ENCODE data around the gene ALG8.
A peak's percentile ranks its signal among the peaks of the same experiment; 100 is the strongest.
"Not testable (repeated sequence)": the region's sequence is repeated elsewhere in the genome, so short reads cannot be mapped to it uniquely, and the experiment has no call there.

Gene ALG8

DNA sequence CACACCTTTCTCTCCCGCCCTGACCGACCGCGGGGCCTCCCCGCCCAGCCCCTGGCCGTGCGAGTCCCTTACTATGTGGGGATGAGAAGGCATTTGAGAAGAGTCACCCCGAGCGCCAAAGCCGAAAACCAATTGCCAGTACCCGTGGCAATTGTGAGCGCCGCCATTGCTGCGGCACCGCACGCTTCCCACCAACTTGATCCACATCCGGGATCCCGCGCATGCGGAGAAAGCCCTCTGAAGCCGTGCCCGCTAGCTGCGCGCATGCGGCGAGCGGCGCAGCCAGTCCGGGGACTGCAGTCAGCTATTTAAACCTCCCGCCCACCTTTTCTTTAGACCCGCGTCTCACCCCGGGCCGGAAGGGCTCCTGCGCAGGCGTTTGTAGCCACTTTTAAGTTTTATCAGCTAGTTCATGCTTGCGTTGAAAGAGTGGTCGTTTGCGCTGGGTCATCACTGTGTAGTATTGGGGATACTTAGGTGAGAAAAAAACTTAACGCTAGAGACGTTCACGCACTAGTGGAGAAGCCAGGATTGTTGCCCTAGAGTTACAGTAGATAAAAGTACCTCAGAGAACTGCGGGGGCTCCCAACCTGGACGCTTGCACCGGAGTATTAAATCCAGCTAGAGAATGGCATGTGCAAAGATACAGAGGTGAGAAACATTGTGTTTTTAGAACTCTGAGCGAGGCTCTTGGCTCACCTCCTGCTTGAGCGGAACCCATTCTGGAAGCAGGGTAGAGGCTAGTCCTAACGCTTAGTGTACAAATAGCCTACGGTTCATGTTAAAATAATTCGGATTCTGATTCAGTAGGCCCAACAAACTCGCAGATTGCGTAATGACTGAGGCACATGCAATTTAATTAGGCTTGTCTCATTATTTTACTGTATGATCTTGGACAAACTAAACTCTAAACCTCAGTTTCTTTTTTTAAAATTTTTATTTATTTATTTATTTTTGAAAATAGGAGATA is at the start of gene ALG8:
Gene ALG8, minus strand, starts transcription at position 205 of the 970 bp plus-strand sequence. Its CDS starts 38 bp downstream, at position 167.
- DNase-seq (ENCODE audit: low read depth): peak; percentile 96

DNA sequence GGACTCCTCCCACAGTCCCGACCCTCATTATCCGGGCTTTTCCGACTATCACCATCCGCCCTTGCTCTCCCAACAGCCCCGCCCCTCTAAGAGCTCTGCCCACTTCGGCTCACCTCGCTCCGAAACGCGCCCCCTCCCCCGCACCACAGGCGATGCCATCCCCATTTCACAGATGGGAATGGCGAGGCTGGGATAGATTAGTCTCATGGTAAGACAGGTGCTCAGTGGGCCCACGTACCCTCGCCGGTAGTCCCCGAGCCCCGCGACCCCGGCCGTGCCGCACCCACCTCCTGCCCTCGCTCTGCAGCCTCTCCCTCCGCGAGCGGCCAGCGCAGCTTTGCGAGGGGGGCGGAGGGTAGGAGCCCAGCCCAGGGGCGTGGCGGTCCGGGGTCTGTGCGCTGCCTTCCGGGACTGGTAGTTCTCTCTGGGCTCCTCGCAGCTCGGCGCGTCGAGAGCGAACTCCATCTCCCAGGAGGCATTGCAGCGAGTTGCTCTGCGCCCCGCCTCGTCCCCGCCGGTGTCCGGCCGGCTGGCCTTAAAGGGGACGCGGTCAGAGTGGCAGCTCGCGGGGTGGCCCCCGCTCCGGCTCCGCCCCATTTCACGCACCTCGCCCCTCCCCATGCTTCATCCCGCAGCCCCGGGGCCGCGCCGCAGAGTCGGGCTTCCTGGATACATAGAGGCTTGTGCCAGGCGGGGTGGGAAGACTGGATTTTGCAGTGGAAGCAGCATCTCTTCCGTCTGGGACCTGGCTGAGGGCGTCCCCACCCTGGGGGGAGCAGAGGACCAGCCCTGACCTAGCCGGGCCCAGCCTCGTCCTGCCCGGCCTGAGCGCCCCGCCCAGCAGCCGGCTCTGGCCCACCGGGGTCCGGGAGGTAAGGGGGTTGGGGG is 49.1 kb upstream of the ALG8 start, which contains the start of the genes KCTD21 and USP35:
Gene KCTD21, minus strand, starts transcription at position 341 of the 888 bp plus-strand sequence. CDS start 14,072 bp downstream, outside the sequence.
Gene USP35, plus strand, starts transcription at position 634 of the 888 bp plus-strand sequence. CDS start 7,327 bp downstream, outside the sequence.
- DNase-seq (ENCODE audit: low read depth): peak; percentile 81

DNA sequence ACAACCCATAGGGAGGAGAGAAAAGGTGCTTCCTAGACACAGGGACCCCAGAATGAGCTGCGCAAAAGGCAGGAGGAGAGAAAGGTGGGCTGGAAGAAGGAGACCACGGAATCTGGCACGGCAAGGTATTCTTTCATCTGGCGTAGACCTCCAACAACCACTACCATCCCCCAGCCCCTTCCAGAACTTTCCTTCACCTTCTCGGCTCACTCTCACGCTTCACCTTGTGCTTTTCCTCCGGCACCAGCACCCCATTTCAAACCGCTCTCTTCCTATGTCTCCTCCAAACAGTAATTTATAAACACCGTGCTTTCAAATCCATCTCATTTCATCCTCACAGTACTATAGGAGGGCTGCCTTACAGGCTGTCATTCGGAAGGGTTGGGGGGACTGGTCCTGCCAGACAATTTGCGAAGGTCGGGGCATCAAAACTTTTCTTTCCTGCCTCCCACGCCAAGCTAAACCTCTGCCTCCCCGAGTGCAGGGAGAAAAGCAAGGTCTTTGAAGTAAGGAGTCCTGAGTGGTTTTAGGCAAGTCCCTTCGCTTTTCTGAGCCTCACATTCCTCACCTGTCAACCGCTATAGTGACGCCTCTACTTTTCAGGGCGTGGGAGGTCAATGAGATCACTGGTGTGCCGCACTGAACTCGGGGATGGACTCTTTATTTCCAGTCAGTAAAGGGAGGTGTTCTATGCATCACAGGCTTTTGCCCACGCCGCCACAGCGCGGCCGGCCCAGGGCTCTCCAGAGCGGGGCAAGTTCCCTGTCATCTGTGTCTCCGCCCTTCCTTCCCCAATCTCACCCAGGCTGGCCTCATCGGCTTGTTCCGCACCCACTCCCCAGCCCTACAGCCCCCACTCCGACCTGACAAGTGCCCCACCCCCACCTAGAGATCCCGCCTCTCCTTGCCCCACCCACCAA is 48.2 kb upstream of the ALG8 start:
- no peak for DNase-seq (ENCODE audit: low read depth)

DNA sequence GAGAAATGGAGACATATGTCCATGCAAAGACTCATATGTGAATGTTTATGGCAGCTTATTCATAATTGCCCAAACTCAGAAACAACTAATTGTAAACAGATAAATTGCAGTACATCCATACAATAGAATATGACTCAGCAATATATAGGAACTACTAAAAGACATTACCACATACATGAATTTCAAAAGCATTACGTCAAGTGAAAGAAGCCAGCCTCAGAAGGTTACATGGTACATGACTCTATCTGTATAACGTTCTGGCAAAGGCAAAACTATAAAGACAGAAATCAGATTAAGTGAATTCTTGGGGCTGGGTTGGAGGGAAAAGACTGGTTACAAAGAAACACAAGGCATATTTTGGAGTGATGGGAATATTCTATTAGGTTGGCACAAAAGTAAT is 41.8 kb upstream of the ALG8 start:
- no peak for DNase-seq (ENCODE audit: low read depth)

DNA sequence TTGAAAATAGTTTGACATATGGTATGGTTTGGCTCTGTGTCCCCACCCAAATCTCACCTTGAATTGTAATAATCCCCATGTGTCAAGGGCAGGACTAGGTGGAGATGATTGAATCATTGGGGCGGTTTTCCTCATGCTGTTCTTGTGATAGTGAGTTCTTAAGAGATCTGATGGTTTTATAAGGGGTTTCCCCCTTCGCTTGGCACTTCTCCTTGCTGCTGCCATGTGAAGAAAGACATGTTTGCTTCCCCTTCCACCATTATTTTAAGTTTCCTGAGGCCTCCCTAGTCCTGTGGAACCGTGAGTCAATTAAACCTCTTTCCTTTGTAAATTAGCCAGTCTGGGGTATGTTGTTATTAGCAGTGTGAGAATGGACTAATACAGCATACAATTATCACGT is 41.3 kb upstream of the ALG8 start:
- DNase-seq (ENCODE audit: low read depth): no peak

DNA sequence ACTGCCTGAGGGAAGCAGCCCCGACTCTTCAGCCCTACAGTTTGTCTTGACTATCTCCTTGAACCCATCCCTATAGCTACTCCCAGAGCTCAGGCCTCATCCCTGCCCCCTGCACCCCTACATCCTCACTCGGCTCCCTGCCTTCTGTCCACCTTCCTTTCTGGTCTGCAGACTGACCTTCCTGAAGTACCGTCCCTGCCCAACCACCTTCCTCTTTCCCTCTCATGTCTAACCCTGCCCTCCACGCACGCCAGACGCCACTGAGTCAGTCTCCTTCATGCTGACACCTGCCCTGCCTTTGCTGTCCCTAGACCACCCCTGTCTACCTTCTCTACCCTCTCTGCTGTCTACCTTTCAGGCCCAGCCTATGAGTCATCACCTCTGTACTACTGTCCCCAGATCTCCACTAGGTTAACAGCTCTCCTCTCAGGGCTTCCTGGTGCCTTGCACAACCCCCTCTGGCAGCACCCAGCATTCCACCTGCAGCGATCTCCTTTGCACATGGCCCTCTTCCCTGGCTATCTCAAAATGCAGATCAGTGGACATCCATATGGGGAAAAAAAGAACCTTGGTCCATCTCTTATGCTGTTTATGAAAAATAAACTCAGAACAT is 40.1 kb upstream of the ALG8 start:
- no peak for DNase-seq (ENCODE audit: low read depth)

DNA sequence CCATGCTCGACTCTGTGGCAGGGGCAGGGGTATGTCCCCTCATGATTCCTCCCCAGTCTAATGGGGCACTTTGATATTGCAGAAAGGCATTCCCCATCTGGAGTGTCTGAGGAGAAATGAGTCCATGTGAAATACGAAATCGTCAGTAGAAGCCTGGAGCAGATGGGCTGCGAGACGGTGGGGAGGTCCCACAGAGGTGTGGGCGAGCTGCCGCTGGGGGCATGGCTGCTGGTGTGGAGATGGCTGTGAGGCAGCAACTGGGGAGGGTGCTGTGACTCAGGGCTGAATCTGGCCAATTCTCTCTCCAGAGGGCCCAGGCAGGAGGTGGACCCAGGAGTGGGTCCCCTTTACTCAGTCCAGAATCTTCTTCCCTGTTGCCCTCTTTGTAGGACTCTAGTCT is 37.8 kb upstream of the ALG8 start:
- no peak for DNase-seq (ENCODE audit: low read depth)

DNA sequence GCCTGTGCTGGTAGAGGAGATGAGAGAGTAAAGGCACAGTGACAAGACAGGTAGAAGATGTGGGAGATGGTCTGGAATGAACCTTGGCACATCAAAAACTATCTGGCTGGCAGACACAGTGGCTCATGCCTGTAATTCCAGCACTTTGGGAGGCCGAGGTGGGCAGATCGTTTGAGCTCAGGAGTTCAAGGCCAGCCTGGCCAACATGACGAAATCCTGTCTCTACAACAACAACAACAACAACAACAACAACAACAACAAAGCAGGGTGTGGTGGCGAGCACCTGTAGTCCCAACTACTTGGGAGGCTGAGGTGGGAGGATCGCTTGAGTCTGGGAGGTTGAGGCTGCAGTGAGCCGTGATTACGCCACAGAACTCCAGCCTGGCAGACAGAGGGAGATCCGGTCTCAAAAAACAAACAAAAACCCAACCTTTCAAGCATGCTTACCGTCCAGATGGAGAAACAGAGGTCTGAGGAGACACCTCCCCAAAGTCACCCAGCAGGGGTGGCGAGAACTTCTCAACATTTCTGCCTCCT is 37.2 kb upstream of the ALG8 start:
- DNase-seq (ENCODE audit: low read depth): no peak

DNA sequence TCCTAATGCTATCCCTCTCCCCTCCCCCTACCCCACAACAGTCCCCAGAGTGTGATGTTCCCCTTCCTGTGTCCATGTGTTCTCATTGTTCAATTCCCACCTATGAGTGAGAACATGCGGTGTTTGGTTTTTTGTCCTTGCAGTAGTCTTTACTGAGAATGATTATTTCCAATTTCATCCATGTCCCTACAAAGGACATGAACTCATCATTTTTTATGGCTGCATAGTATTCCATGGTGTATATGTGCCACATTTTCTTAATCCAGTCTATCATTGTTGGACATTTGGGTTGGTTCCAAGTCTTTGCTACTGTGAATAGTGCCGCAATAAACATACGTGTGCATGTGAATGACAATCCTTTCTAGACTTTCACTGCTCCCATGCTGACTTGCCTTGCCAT is 36.4 kb upstream of the ALG8 start:
- DNase-seq (ENCODE audit: low read depth): not testable (repeated sequence)

DNA sequence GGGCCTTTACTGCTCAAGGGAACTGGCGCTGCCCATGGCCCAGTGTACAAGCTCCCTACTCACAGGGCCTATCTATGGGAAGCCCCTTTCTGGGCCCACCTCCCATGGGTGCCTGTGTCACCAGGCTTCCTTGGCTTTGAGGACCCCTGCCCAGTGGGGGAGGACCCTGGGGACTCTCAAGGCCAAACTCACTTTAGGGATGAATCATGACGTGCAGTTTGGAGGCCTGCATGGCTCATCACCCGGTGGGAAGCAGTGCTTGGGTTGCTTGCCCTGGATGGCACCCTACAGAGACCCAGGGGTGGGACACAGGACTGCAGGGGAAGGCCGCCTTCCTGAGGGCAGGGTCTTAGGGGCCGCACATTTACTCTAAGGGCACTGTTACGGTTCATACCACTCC is 32.5 kb upstream of the ALG8 start:
- DNase-seq (ENCODE audit: low read depth): no peak

DNA sequence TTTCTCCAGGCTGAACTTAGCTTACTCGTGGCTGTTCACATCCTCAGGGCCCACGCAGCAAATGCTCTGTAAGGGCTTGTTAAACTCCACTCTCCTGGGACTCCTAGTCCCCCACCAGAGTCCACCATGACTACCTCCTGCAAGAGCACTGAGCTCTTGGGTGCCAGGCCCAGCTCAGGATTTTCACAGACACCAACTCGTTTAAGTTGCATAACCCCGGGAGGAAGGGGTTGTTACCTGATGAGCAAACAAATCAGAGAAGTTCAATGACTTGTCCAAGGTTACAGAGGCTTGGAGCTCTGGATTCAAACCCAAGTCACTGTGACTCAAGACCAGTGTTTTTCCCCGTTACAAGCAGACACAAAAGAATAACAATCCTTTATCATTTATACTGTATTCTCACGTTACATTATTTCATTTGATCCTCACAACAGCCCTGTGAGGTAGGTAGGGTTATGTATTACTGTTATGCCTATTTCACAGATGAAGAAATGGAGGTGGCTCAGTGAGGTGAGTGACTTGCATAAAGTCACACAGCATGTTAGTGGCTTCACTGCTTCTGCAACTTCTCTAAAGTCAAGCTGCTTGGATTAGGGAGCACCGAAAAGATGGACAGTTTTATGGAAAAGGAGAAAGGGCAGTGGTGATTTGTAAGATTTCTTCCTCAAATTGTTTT is 31.6 kb upstream of the ALG8 start:
- no peak for DNase-seq (ENCODE audit: low read depth)

DNA sequence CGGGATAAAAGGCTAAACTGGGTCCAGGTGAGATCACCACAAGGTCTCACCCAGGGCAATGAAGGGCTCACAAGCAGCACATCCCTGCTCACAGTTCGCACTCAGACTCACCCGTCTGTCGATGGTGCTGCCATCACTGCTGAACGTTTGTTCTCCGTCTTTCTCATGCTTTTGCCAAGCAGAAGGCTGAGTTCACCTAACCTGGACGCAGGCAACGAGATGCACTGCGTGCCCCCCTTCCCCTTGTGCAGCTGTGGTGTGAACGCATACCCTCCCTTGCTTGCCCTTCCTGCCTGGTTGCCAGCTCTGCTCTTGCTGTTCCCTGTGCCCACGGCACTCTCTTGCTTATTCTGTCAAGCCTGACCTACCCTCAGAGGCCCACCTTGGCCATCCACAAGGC is 31.0 kb upstream of the ALG8 start:
- DNase-seq (ENCODE audit: low read depth): no peak

DNA sequence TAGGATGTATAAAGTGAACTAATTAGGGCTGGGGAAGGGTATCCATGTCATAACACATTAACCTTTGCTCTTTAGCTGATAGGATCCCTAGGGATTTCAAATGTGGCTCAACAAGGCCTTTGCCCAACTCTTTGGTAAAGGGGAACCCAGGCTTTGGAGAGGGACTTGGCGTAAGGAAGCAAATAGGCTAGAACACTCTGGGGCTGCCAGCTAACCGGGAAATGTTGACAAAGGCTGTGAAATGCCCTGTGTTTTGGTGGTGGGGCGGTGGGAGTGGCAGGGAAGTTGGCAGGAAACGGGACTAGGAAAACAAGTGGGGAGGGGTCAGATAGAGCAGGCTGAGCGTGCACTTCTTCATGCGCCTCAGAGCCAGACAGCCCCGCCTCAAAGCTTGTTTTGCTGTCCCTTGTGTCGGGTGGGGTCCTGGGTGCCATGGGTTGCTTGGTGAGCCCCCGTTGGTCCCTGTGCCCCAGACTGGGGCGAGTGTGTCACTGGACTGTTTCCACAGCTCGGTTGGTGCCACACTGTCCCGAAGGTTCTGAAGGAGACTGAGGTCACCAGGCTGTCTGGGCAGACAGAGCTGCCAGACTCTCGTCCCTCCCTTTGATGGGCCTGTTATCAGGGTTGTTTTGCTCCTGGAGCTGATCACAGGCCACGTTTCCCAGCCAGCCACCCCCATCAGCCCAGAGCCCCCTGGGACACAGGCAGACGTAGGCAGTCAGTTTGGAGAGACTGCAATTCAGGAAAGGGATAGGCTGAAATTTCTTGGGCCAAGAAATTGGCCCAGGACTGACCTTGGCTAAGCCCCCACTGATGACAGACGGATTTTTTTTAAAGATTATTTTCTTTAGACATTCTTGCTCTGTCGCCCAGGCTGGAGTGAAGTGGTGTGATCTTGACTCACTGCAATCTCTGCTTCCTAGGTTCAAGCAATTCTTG is 29.4 kb upstream of the ALG8 start:
- DNase-seq (ENCODE audit: low read depth): no peak

DNA sequence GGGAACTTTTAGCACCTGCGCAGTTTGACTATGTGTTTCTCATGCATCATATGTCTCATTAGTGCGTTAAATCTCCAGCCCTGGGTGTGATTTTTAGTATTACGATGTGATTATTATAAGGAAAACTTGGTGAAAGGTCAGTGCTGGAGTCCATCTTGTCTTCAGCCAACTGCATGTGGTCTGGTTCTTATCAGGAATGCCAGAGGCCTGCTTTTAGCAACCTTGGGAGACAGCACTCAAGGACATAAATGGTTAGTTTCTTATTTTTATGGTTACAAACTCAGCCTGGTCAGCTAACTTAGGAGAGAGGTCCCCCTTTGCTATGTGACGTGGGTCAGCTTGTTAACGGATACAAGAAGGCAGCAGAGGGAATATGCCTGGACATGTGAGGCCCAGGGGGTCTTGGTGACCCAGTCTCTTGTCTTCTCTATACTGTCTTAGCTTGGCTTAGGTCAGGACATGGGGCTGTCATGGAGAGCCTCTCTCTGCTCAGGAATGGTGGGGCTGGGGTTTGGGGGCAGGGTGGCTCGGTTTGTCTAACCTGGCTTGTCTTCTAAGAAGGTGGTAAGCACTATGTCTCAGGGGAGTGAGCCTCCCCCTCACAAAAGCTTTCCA is 27.5 kb upstream of the ALG8 start:
- no peak for DNase-seq (ENCODE audit: low read depth)

DNA sequence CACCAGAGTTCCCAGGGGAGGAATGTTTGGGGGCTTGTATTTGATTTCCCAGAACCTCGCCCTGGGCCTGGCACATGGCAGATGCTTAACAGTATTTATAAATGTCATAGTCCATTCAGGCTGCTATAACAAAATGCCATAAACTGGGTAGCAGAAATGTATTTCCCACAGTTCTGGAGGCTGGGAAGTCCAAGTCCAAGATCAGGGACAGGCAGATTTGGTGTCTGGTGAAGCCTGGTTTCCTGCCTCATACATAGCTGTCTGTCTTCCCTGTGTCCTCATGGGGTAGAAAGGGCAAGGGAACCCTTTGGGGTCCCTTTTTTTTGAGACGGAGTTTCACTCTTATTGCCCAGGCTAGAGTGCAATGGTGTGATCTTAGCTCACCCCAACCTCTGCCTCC is 25.0 kb upstream of the ALG8 start:
- DNase-seq (ENCODE audit: low read depth): no peak

DNA sequence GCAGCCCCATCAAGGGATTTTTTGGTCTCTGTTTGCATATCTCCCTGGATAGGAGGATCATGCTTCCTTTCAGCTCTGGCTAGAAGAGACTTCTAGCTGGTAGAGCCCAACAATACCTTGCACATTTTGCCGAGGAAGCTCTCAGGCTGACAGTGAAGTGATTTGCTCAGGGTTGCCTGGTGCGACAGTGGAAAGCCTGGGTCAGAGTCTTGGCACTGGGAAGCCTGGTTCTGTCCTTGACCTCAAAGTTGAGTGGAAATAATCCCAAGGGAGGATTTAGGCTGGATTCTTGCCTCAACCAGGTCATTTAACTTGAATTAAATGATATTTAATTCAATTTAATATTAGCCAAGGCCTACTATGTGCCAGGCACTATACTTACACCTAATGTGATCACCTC is 24.4 kb upstream of the ALG8 start:
- no peak for DNase-seq (ENCODE audit: low read depth)

DNA sequence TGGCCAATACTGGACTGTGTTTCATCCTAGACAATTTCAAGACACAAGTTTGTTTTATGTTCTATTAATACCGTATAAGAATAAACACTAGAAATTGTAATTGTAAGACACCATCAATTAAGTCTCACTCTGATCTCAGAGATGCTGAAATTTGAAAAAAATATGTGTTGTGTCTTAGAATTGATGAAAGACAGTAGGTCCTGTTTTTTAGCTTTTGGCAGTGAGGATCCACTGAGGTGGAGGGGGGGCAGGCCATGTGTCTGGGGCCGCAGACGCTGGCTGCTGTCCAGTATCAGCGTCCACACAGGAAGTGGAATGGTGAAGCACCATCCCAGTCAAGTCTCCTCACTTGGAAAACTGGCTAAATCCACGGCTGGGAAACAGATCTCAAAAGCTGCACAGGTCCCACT is 22.5 kb upstream of the ALG8 start:
- DNase-seq (ENCODE audit: low read depth): no peak

DNA sequence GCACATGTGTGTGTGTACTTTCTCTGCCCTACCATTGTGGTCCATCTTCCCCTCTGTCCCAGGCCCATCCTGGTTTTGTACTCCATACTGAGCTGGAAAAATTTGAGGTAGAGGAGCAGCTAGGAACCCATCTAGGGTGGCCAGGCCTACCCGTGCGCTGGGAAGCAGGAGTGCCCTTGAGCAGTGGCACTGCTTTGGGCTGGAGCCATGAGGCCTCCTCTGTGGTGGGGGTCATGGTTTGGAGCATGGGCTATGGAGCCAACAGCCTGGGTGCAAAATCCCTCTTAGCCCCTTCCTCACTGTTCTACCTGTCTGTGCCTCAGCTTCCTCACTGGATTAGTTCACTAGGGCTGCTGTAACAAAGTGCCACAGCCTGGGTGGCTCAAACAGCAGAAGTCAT is 21.9 kb upstream of the ALG8 start:
- no peak for DNase-seq (ENCODE audit: low read depth)

DNA sequence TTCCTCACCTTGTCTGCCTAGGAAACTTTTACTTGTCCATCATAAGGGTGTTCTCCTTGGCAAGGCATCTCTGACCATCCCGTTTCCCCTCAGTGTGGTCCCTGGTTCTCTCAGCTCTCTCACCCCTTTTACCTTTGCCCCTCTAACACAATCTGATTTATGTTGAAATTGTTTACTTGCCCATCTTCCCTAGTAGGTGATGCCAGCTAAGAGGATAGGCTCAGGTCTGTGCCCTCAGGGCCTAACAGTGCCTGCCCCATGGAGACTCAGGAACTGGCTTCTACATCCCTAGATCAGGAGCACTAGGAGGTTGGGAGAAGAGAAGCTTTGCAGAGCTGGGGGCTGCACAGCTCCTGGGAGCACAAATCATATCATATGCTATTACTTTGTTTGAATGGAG is 21.1 kb upstream of the ALG8 start:
- no peak for DNase-seq (ENCODE audit: low read depth)
